HCT116 (cell line): ENCODE results near the gene AARS2. TPM values are rescaled to one million over a fixed set of nuclear protein-coding genes. Genes with fewer than 3 reads are reported as not detected.

Experiments used
- ATAC-seq: fragments of 200-7000 bp; cut with Tn5 transposase; 2 replicates; pipeline ENCODE4 v1.9.1; 2020; ENCODE audit warnings: mild to moderate bottlenecking, moderate library complexity
- BruUV-seq: library from RNA; stranded (reverse); fragments of 400-500 nt; replicated peaks from 2 replicates; lab custom pipeline; 2021; lab: Mats Ljungman, UMichigan
- CTCF ChIA-PET: fragments of 300-600 bp; sonication (Branson Sonifier 250); formaldehyde crosslinking; loops from one replicate; lab custom pipeline; 2021; ENCODE audit warnings: antibody characterized with exemption; lab: Charles Lee
- POLR2A ChIA-PET: fragments of 300-600, 350-600 bp; sonication (Branson Sonifier 250); formaldehyde crosslinking; loops from one replicate; lab custom pipeline; 2021; ENCODE audit warnings: antibody characterized with exemption; lab: Charles Lee
- RAD21 ChIA-PET, 2 experiments: fragments of 300-600 bp; sonication (Branson Sonifier 250); formaldehyde crosslinking; loops; one replicate each; lab custom pipeline; 2023; ENCODE audit warnings: low total read pairs in 2 of 2; ENCODE audit not compliant: uncharacterized antibody in 2 of 2, unreplicated experiment in 2 of 2, low non-redundant PET in 1 of 2; lab: Charles Lee
- DNase-seq: peaks from one replicate; pipeline ENCODE4 v3.0.0-alpha.2; 2010; ENCODE audit warnings: low read depth, low spot score
- H2AFZ ChIP-seq: fragments of 200-600 bp; shearing (Covaris generic), sonication (generic); 2 replicates; pipeline ENCODE4 v1.6.1; 2017; ENCODE audit warnings: low read depth, mixed run types, mixed read lengths, antibody characterized with exemption, low read length; ENCODE audit not compliant: poor library complexity, severe bottlenecking
- H3K27ac ChIP-seq: 2 replicates; pipeline ENCODE4 v1.5.1; 2012; ENCODE audit warnings: low read depth, low read length
- H3K27me3 ChIP-seq: fragments of 200-600 bp; sonication (generic); 2 replicates; pipeline ENCODE4 v1.6.1; 2016; ENCODE audit warnings: mixed run types, low read length, mixed read lengths; ENCODE audit not compliant: insufficient read depth
- H3K36me3 ChIP-seq, 2 experiments: fragments of 200-500 bp in 1 of 2; fragments of 200-600 bp in 1 of 2; sonication (Bioruptor generic) in 1 of 2; sonication (generic) in 1 of 2; 2 replicates each; pipeline versions ENCODE4 v1.5.1 to v1.6.1; 2014 to 2016; ENCODE audit warnings: low read length in 2 of 2, inconsistent platforms in 1 of 2, mixed read lengths in 1 of 2, mixed run types in 1 of 2; ENCODE audit not compliant: insufficient read depth in 2 of 2, control insufficient read depth in 1 of 2
- H3K4me1 ChIP-seq, 2 experiments: fragments of 200-600 bp in 1 of 2; sonication (generic) in 1 of 2; 2 replicates each; pipeline versions ENCODE4 v1.5.1 to v1.6.1; 2012 to 2017; ENCODE audit warnings: low read length in 2 of 2, inconsistent platforms in 1 of 2, mild to moderate bottlenecking in 1 of 2, mixed read lengths in 1 of 2, mixed run types in 1 of 2, moderate library complexity in 1 of 2; ENCODE audit not compliant: insufficient read depth in 2 of 2, control insufficient read depth in 1 of 2
- H3K4me2 ChIP-seq: fragments of 200-600 bp; sonication (generic); 2 replicates; pipeline ENCODE4 v1.6.1; 2017; ENCODE audit warnings: mixed run types, low read length, mixed read lengths
- H3K4me3 ChIP-seq, 2 experiments: fragments of 200-600 bp in 1 of 2; sonication (generic) in 1 of 2; replicated peaks in 1 of 2; 2 replicates each; pipeline ENCODE4 v1.5.1; 2011 to 2016; ENCODE audit warnings: low read length in 2 of 2, control low read depth in 1 of 2, low read depth in 1 of 2, mild to moderate bottlenecking in 1 of 2, mixed read lengths in 1 of 2, mixed run types in 1 of 2
- H3K79me2 ChIP-seq: fragments of 200-600 bp; sonication (generic); 2 replicates; pipeline ENCODE4 v1.6.1; 2017; ENCODE audit warnings: mild to moderate bottlenecking, mixed run types, low read length, moderate library complexity, mixed read lengths; ENCODE audit not compliant: insufficient read depth
- H3K9ac ChIP-seq: fragments of 200-600 bp; sonication (generic); 2 replicates; pipeline ENCODE4 v1.6.1; 2016; ENCODE audit warnings: low read length, mixed read lengths
- H3K9me2 ChIP-seq: fragments of 200-600 bp; sonication (generic), shearing (Covaris generic); 2 replicates; pipeline ENCODE4 v1.6.1; 2017; ENCODE audit warnings: mixed run types, mild to moderate bottlenecking, moderate library complexity; ENCODE audit not compliant: insufficient read depth
- H3K9me3 ChIP-seq, 2 experiments: fragments of 200-500 bp in 1 of 2; fragments of 200-600 bp in 1 of 2; sonication (Bioruptor generic) in 1 of 2; sonication (generic) in 1 of 2; 2 replicates each; pipeline ENCODE4 v1.6.1; 2014 to 2017; ENCODE audit warnings: low read length in 2 of 2, mixed read lengths in 2 of 2, inconsistent platforms in 1 of 2, low read depth in 1 of 2, mild to moderate bottlenecking in 1 of 2, mixed run types in 1 of 2, moderate library complexity in 1 of 2; ENCODE audit not compliant: control insufficient read depth in 1 of 2, insufficient read depth in 1 of 2
- H4K20me1 ChIP-seq: fragments of 200-600 bp; sonication (generic), shearing (Covaris generic); 2 replicates; pipeline ENCODE4 v1.6.1; 2017; ENCODE audit warnings: mixed run types, mild to moderate bottlenecking, moderate library complexity; ENCODE audit not compliant: insufficient read depth
- ATF3 ChIP-seq: IDR thresholded peaks from 2 replicates; pipeline ENCODE4 v1.6.1; 2012
- CBX3 ChIP-seq: IDR thresholded peaks from 2 replicates; pipeline ENCODE4 v1.6.1; 2012; ENCODE audit warnings: low read depth
- CEBPB ChIP-seq: IDR thresholded peaks from 2 replicates; pipeline ENCODE4 v1.6.1; 2012; ENCODE audit warnings: low read depth
- CTCF ChIP-seq, 3 experiments: fragments of 200-600 bp in 1 of 3; sonication (generic) in 1 of 3; IDR thresholded peaks in 2 of 3; conservative IDR thresholded peaks in 1 of 3; 2 replicates each; pipeline ENCODE4 v1.5.1; 2012 to 2017; ENCODE audit warnings: low read depth in 2 of 3, low read length in 2 of 3, antibody characterized with exemption in 1 of 3, borderline replicate concordance in 1 of 3, control low read depth in 1 of 3, mild to moderate bottlenecking in 1 of 3, mixed read lengths in 1 of 3, mixed run types in 1 of 3, moderate library complexity in 1 of 3; ENCODE audit not compliant: insufficient read depth in 1 of 3
- EGR1 ChIP-seq: IDR thresholded peaks from 2 replicates; pipeline ENCODE4 v1.6.1; 2012; ENCODE audit warnings: low read depth
- ELF1 ChIP-seq: IDR thresholded peaks from 2 replicates; pipeline ENCODE4 v1.6.1; 2012; ENCODE audit warnings: low read depth, borderline replicate concordance
- EZH2phosphoT487 ChIP-seq: fragments of 200-600 bp; IDR thresholded peaks from 2 replicates; pipeline ENCODE4 v1.6.1; 2018; ENCODE audit warnings: antibody characterized with exemption, borderline replicate concordance
- FOSL1 ChIP-seq: IDR thresholded peaks from 2 replicates; pipeline ENCODE4 v1.6.1; 2012; ENCODE audit warnings: low read depth
- JUND ChIP-seq: IDR thresholded peaks from 2 replicates; pipeline ENCODE4 v1.6.1; 2012
- POLR2A ChIP-seq: IDR thresholded peaks from 2 replicates; pipeline ENCODE4 v1.7.0; 2011; ENCODE audit warnings: borderline replicate concordance; ENCODE audit not compliant: insufficient read depth, insufficient read length; ENCODE audit errors: extremely low read depth
- POLR2AphosphoS5 ChIP-seq: IDR thresholded peaks from 2 replicates; pipeline ENCODE4 v1.6.1; 2011; ENCODE audit warnings: mild to moderate bottlenecking, low read depth, low read length, moderate library complexity
- RAD21 ChIP-seq: IDR thresholded peaks from 2 replicates; pipeline ENCODE4 v1.6.1; 2012; ENCODE audit warnings: low read depth, mild to moderate bottlenecking
- SP1 ChIP-seq: IDR thresholded peaks from 2 replicates; pipeline ENCODE4 v1.6.1; 2012; ENCODE audit warnings: low read depth
- SRF ChIP-seq: IDR thresholded peaks from 2 replicates; pipeline ENCODE4 v1.6.1; 2012; ENCODE audit warnings: low read depth
- TCF7L2 ChIP-seq: IDR thresholded peaks from 2 replicates; pipeline ENCODE4 v1.7.0; 2011; ENCODE audit warnings: borderline replicate concordance, inconsistent platforms; ENCODE audit not compliant: insufficient read depth, insufficient read length; ENCODE audit errors: extremely low read depth
- YY1 ChIP-seq: IDR thresholded peaks from 2 replicates; pipeline ENCODE4 v1.6.1; 2011; ENCODE audit warnings: low read length, low read depth, moderate library complexity, mild to moderate bottlenecking; ENCODE audit not compliant: insufficient replicate concordance; ENCODE audit errors: extremely low read depth
- ZFX ChIP-seq: fragments of 450-650 bp; IDR thresholded peaks from 2 replicates; pipeline ENCODE4 v1.6.1; 2017
- ZNF274 ChIP-seq: fragments of 200-500 bp; sonication (Bioruptor generic); IDR thresholded peaks from 2 replicates; pipeline ENCODE4 v1.6.1; 2014; ENCODE audit warnings: mild to moderate bottlenecking, low read depth, low read length, inconsistent platforms
- intact Hi-C: fragments of 100-400 bp; cut with micrococcal nuclease; formaldehyde crosslinking; loops from 2 replicates; pipeline ENCODE4 v1.10.0; 2022
- total RNA-seq: library from RNA; stranded (reverse); gene quantifications from one replicate; pipeline ENCODE4 v1.2.1, GENCODE V29; 2021; ENCODE audit not compliant: unreplicated experiment
- TF ChIP-seq, protein P1 (sequence below): IDR thresholded peaks from 2 replicates; pipeline ENCODE4 v1.6.1; 2012

Gene AARS2
- total RNA-seq, 1 experiment from 2014 or later = 14.9 TPM

GRCh38 chr6:44342052-44342451 lies 28.9 kb upstream of the AARS2 start:
- CTCF ChIA-PET = interaction anchor here (1.2 kb wide), 1 partner anchor 74 kb away, joined by 4 read pairs; no protein-coding TSS in a partner anchor
- Histone ChIP-seq H3K9me3 (no peaks in the 10 kb centered on the region), H3K9me2 (no peaks in the 10 kb centered on the region)
- no peak for DNase-seq
- TF ChIP-seq TCF7L2 (no peak), ZNF274 (no peak), FOSL1 (no peak), SP1 (no peak), JUND (no peak), SRF (no peak), ATF3 (no peak)
- TF ChIP-seq, all 23 proteins: peak for 0
- BruUV-seq = no TSS peak
- no peak for ATAC-seq
- Histone ChIP-seq H3K9ac (no peak overlapping the region), H3K4me1 (no peaks in the 10 kb centered on the region), H3K79me2 (no peaks in the 10 kb centered on the region), H3K4me2 (no peak overlapping the region), H3K36me3 (no peaks in the 10 kb centered on the region), H3K27ac (no peak overlapping the region), H3K4me3 (no peak overlapping the region), H4K20me1 (no peaks in the 10 kb centered on the region), H3K27me3 (peaks cover 10% of the 10 kb centered on the region; the same call in 1 of the 2 replicates), H2AFZ (no peak overlapping the region)
- POLR2A ChIA-PET = no interaction called here
- intact Hi-C loops = no loop called here
- RAD21 ChIA-PET = no interaction called here

DNA sequence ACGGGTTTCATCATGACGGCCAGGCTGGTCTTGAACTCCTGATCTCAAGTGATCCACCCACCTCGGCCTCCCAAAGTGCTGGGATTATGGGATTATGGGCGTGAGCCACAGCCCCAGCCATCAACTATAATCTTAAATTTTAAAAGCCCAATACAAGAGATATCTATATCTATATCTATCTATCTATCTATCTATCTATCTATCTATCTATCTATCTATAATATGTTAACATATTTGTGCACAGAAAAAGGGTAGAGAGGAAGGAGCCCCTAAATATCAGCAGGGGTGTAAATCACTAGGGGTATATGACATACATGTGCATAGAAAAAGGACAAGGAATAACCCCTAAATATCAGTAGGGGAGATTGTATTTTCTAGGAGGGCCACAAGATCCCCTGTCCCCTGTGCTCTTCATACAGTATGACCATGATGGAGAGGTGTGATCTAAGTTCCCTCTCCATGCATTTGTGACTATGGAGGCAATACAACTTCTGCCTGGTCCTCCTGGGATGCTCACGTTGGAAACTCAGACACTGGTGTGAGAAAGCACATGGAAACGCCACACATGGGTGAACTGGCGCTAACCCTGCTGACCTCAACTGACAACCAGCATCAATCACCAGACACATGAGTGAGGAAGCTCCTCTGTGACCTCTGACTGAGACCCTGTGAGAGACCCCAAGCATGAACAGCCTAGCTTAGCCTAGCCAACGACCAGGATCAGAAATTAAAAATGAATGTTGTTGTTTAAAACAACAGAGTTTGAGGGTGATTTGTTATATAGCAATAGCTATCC lies 28.1 kb upstream of the AARS2 start:
- H3K36me3 ChIP-seq = no peaks in the 10 kb centered on the region
- DNase-seq (no peak), ATAC-seq (no peak)
- peaks cover 10% of the 10 kb centered on the region; the same call in 1 of the 2 replicates for H3K27me3 ChIP-seq
- no peaks in the 10 kb centered on the region for H3K9me2 ChIP-seq
- BruUV-seq = no TSS peak
- H3K27ac ChIP-seq = no peak overlapping the region
- no peaks in the 10 kb centered on the region for H4K20me1 ChIP-seq
- ChIA-PET RAD21 (no interaction called here), POLR2A (no interaction called here), CTCF (interaction anchor here (1.2 kb wide), 1 partner anchor 73 kb away, joined by 4 read pairs; no protein-coding TSS in a partner anchor)
- H3K4me3 ChIP-seq = no peak overlapping the region
- no peak overlapping the region for H3K9ac ChIP-seq
- H3K9me3 ChIP-seq = no peaks in the 10 kb centered on the region
- H3K79me2 ChIP-seq = no peaks in the 10 kb centered on the region
- intact Hi-C loops = no loop called here
- no peak overlapping the region for H2AFZ ChIP-seq
- H3K4me2 ChIP-seq = no peak overlapping the region
- H3K4me1 ChIP-seq = no peaks in the 10 kb centered on the region
- TF ChIP-seq RAD21 (no peak), ELF1 (no peak), CEBPB (no peak), EGR1 (no peak), SP1 (no peak), FOSL1 (no peak), CBX3 (no peak), EZH2phosphoT487 (no peak), ZFX (no peak), ATF3 (no peak), CTCF (IDR thresholded peaks at IDR 0.05 in 2 of 3, conservative IDR thresholded peaks at IDR 0.05 in 1 of 3; ENCODE audit: borderline replicate concordance in 1 of 3, insufficient read depth in 1 of 3, low read depth in 2 of 3, low read length in 2 of 3) (no peak), POLR2AphosphoS5 (no peak), ZNF274 (no peak), YY1 (no peak), JUND (no peak), POLR2A (no peak)
- TF ChIP-seq, protein P1, sequence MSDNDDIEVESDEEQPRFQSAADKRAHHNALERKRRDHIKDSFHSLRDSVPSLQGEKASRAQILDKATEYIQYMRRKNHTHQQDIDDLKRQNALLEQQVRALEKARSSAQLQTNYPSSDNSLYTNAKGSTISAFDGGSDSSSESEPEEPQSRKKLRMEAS = no peak
